MCF 10A (cell line): ENCODE measurements around the gene MPRIP. TPM values are rescaled to one million over a fixed set of nuclear protein-coding genes. Genes with fewer than 3 reads are reported as not detected.
A peak's percentile ranks its signal among the peaks of the same experiment; 100 is the strongest.

Experiments used
- BruUV-seq: library from RNA; stranded (reverse); fragments of 400-500 nt; replicated peaks from 2 replicates; lab custom pipeline; 2021; lab: Mats Ljungman, UMichigan
- CTCF ChIA-PET: fragments of 300-600 bp; sonication (Branson Sonifier 250); formaldehyde crosslinking; extraction: SDS; loops from one replicate; lab custom pipeline; 2021; ENCODE audit warnings: antibody characterized with exemption, inconsistent platforms; lab: Yijun Ruan, JAX
- POLR2A ChIA-PET: fragments of 300-600, 350-650 bp; sonication (Branson Sonifier 250); formaldehyde crosslinking; extraction: SDS; loops from one replicate; lab custom pipeline; 2020; ENCODE audit warnings: antibody characterized with exemption, inconsistent platforms; lab: Yijun Ruan, JAX
- DNase-seq: peaks from one replicate; pipeline ENCODE4 v3.0.0-alpha.2; 2018; ENCODE audit not compliant: unreplicated experiment
- H3K27ac Mint-ChIP-seq: one replicate; pipeline ENCODE4 v1.8.0; 2022; ENCODE audit warnings: mild to moderate bottlenecking, low read depth, mixed read lengths; ENCODE audit not compliant: unreplicated experiment
- H3K27me3 Mint-ChIP-seq: one replicate; pipeline ENCODE4 v1.8.0; 2022; ENCODE audit warnings: mixed read lengths; ENCODE audit not compliant: insufficient read depth, unreplicated experiment
- H3K36me3 Mint-ChIP-seq: one replicate; pipeline ENCODE4 v1.8.0; 2022; ENCODE audit warnings: mild to moderate bottlenecking, moderate library complexity, mixed read lengths; ENCODE audit not compliant: insufficient read depth, unreplicated experiment
- H3K4me1 Mint-ChIP-seq: one replicate; pipeline ENCODE4 v1.8.0; 2022; ENCODE audit warnings: mixed read lengths; ENCODE audit not compliant: insufficient read depth, unreplicated experiment
- H3K4me3 Mint-ChIP-seq: one replicate; pipeline ENCODE4 v1.8.0; 2022; ENCODE audit warnings: mild to moderate bottlenecking, moderate library complexity, mixed read lengths; ENCODE audit not compliant: unreplicated experiment
- H3K9me3 Mint-ChIP-seq: one replicate; pipeline ENCODE4 v1.8.0; 2022; ENCODE audit warnings: mixed read lengths; ENCODE audit not compliant: unreplicated experiment
- intact Hi-C: fragments of 100-400 bp; cut with micrococcal nuclease; formaldehyde crosslinking; loops from 2 replicates; pipeline ENCODE4 v1.14.1; 2022
- total RNA-seq: library from RNA; stranded (reverse); gene quantifications from 2 replicates; pipeline ENCODE4 v1.2.3, GENCODE V29; 2022
- TF ChIP-seq, protein P1 (sequence below): fragments of 200-600 bp; IDR thresholded peaks from one replicate; pipeline ENCODE4 v1.8.0; 2022; ENCODE audit warnings: antibody characterized with exemption, mild to moderate bottlenecking; ENCODE audit not compliant: unreplicated experiment

Gene MPRIP
- total RNA-seq, 1 experiment from 2014 or later, result 230 TPM

DNA sequence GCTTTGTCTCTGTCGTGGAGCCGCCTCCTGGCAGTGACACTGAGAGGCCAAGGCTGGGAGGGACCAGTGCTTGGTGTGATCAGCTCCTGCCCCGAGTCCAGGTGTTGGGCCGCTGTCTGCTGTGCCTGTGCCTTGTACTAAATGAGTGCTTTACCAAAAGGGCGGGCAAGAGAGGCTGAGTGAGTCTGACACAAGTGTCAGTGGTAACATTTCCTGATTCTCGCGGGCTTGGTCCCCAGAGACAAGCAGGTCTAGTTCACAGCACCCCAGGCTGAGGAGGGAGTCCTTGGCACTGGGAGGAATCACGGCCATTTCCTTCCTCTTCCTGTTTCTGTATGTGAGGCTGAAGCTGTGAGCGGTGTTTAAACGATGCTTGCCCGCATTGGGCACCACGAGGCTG is 133.7 kb downstream of the MPRIP start:
- no TSS peak for BruUV-seq
- H3K27ac Mint-ChIP-seq, result peak overlapping the region; percentile 61
- H3K4me1 Mint-ChIP-seq, result no peaks in the 10 kb centered on the region
- CTCF ChIA-PET, result interaction anchor here (0.6 kb wide), 1 partner anchor 175 kb away, joined by 3 read pairs; no protein-coding TSS in a partner anchor
- H3K9me3 Mint-ChIP-seq, result no peaks in the 10 kb centered on the region
- intact Hi-C loops, result no loop called here
- no peak overlapping the region for H3K4me3 Mint-ChIP-seq
- POLR2A ChIA-PET, result no interaction called here
- TF ChIP-seq, protein P1, sequence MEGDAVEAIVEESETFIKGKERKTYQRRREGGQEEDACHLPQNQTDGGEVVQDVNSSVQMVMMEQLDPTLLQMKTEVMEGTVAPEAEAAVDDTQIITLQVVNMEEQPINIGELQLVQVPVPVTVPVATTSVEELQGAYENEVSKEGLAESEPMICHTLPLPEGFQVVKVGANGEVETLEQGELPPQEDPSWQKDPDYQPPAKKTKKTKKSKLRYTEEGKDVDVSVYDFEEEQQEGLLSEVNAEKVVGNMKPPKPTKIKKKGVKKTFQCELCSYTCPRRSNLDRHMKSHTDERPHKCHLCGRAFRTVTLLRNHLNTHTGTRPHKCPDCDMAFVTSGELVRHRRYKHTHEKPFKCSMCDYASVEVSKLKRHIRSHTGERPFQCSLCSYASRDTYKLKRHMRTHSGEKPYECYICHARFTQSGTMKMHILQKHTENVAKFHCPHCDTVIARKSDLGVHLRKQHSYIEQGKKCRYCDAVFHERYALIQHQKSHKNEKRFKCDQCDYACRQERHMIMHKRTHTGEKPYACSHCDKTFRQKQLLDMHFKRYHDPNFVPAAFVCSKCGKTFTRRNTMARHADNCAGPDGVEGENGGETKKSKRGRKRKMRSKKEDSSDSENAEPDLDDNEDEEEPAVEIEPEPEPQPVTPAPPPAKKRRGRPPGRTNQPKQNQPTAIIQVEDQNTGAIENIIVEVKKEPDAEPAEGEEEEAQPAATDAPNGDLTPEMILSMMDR, result no peak
- H3K36me3 Mint-ChIP-seq, result peaks cover 82% of the 10 kb centered on the region
- H3K27me3 Mint-ChIP-seq, result no peaks in the 10 kb centered on the region
- DNase-seq, result no peak

DNA sequence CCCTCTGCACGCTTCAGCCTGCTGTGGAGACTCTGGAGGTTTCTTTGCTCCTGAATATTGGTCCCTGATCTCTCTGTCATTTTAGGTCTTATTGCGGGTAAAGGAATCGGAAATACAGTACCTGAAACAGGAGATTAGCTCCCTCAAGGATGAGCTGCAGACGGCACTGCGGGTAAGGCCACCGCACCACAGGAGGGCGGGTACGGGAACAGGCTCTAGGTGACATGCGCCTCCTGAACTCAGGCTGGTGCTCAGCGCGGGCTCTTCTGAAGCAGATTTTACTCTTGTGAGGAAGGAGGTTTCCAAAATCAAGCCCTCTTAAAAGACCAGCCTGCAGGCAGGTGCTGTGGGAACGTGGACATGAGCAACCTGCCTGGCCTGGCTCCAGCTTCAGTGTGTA is 134.1 kb downstream of the MPRIP start:
- Mint-ChIP-seq H3K27ac (peak overlapping the region; percentile 61), H3K4me1 (no peaks in the 10 kb centered on the region), H3K4me3 (no peak overlapping the region), H3K9me3 (no peaks in the 10 kb centered on the region), H3K27me3 (no peaks in the 10 kb centered on the region), H3K36me3 (peaks cover 80% of the 10 kb centered on the region)
- DNase-seq, result no peak
- CTCF ChIA-PET, result no interaction called here
- BruUV-seq, result no TSS peak
- TF ChIP-seq, protein P1, result no peak
- intact Hi-C loops, result no loop called here
- POLR2A ChIA-PET, result no interaction called here

DNA sequence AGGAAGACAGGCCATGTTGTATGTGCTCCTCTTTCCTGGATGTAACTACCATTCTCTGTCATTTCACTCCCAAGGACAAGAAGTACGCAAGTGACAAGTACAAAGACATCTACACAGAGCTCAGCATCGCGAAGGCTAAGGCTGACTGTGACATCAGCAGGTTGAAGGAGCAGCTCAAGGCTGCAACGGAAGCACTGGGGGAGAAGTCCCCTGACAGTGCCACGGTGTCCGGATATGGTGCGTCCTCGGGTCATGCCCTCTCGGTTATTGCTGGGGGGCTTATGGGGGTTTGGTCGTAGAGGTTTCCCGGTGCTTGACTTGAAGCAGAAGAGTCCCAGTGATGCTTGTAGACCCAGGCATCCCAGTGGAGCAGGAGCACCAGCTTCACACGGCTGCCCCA is 134.9 kb downstream of the MPRIP start:
- H3K4me3 Mint-ChIP-seq, result no peak overlapping the region
- DNase-seq, result no peak
- H3K9me3 Mint-ChIP-seq, result no peaks in the 10 kb centered on the region
- TF ChIP-seq, protein P1, result no peak
- peaks cover 82% of the 10 kb centered on the region for H3K36me3 Mint-ChIP-seq
- intact Hi-C loops, result no loop called here
- CTCF ChIA-PET, result interaction anchor here (0.6 kb wide), 1 partner anchor 68 kb away, joined by 7 read pairs; no protein-coding TSS in a partner anchor
- H3K27ac Mint-ChIP-seq, result no peak overlapping the region
- no TSS peak for BruUV-seq
- H3K4me1 Mint-ChIP-seq, result no peaks in the 10 kb centered on the region
- no peaks in the 10 kb centered on the region for H3K27me3 Mint-ChIP-seq
- POLR2A ChIA-PET, result interaction anchor here (1.4 kb wide), 1 partner anchor 60 kb away, joined by 4 read pairs; the partner anchor contains the start of gene FLCN

DNA sequence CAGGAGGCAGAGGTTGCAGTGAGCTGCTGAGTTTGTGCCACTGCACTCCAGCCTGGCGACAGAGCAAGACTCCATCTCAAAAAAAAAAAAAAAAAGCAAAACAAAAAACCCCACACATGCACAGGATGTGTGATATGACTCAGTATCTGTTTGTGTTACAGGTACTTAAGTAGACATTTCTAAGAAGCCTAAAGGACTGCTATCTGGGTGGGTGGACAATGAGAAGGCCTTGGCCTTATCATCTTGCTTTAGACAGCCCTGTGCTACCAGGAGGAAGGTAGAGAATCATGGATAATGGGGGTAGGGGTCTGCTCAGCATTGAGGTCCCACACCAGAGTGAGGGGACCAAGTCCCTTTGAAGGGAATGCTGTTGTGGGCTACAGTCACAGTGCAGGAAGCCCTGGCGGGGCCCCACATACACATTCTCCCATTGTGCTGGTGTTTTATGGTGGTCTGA is 137.1 kb downstream of the MPRIP start:
- Mint-ChIP-seq H3K9me3 (no peaks in the 10 kb centered on the region), H3K27ac (no peak overlapping the region), H3K4me3 (no peak overlapping the region), H3K4me1 (no peaks in the 10 kb centered on the region), H3K36me3 (peaks cover 72% of the 10 kb centered on the region), H3K27me3 (no peaks in the 10 kb centered on the region)
- BruUV-seq, result no TSS peak
- POLR2A ChIA-PET, result no interaction called here
- TF ChIP-seq, protein P1, result no peak
- no peak for DNase-seq
- CTCF ChIA-PET, result interaction anchor here (0.6 kb wide), 1 partner anchor 244 kb away, joined by 3 read pairs; no protein-coding TSS in a partner anchor
- intact Hi-C loops, result no loop called here
